Kidney epithelial cell (primary cell): ENCODE data around the gene DBR1. TPM values are rescaled to one million over a fixed set of nuclear protein-coding genes. Genes with fewer than 3 reads are reported as not detected.

Source experiments
- DNase-seq: peaks from one replicate; pipeline ENCODE4 v3.0.0-alpha.2; 2010; ENCODE audit warnings: low read depth
- H3K27me3 ChIP-seq: 2 replicates; pipeline ENCODE4 v1.6.0; 2011; ENCODE audit warnings: low read length; ENCODE audit not compliant: control insufficient read depth, insufficient read depth
- H3K36me3 ChIP-seq: 2 replicates; pipeline ENCODE4 v1.5.1; 2011; ENCODE audit warnings: low read length; ENCODE audit not compliant: control insufficient read depth, insufficient read depth
- H3K4me3 ChIP-seq: 2 replicates; pipeline ENCODE4 v1.5.1; 2011; ENCODE audit warnings: low read depth, mild to moderate bottlenecking, control low read depth, low read length
- CTCF ChIP-seq: IDR thresholded peaks from 2 replicates; pipeline ENCODE4 v1.5.1; 2011; ENCODE audit warnings: mild to moderate bottlenecking, moderate library complexity, low read length, control low read depth, inconsistent platforms; ENCODE audit not compliant: insufficient read depth, poor library complexity, severe bottlenecking
- total RNA-seq: library from RNA; depleted of rRNA; stranded (reverse); fragments of >200 nt; gene quantifications from 2 replicates; pipeline ENCODE4 v1.2.3, GENCODE V29; 2015

The DBR1 gene
- total RNA-seq, 1 donor from 2014 or later, result 17.2 TPM

GRCh38 chr3:138125548-138126221 is 49.0 kb downstream of the DBR1 start:
- no peak for DNase-seq
- H3K4me3 ChIP-seq, result no peak overlapping the region
- no peaks in the 10 kb centered on the region for H3K36me3 ChIP-seq
- no peak for TF ChIP-seq CTCF
- no peaks in the 10 kb centered on the region for H3K27me3 ChIP-seq

GRCh38 chr3:138124706-138125355 is 49.9 kb downstream of the DBR1 start:
- no peaks in the 10 kb centered on the region for H3K36me3 ChIP-seq
- no peaks in the 10 kb centered on the region for H3K27me3 ChIP-seq
- DNase-seq, result no peak
- no peak for TF ChIP-seq CTCF
- no peak overlapping the region for H3K4me3 ChIP-seq

- Histone ChIP-seq H3K27me3 (no peaks in the 10 kb centered on the region), H3K4me3 (no peak overlapping the region), H3K36me3 (no peaks in the 10 kb centered on the region)
- no peak for DNase-seq
- TF ChIP-seq CTCF, result no peak
Measured at GRCh38 chr3:138124188-138124587, 50.5 kb downstream of the DBR1 start.

GRCh38 chr3:138119423-138119766 is 55.3 kb downstream of the DBR1 start:
- no peaks in the 10 kb centered on the region for H3K27me3 ChIP-seq
- no peak for DNase-seq
- H3K4me3 ChIP-seq, result no peak overlapping the region
- H3K36me3 ChIP-seq, result no peaks in the 10 kb centered on the region
- no peak for TF ChIP-seq CTCF

GRCh38 chr3:138118612-138119422 is 55.9 kb downstream of the DBR1 start:
- peak; percentile 39 for DNase-seq
- no peak overlapping the region for H3K4me3 ChIP-seq
- no peaks in the 10 kb centered on the region for H3K27me3 ChIP-seq
- no peaks in the 10 kb centered on the region for H3K36me3 ChIP-seq
- peak; percentile 93 for TF ChIP-seq CTCF
